HL-60 (cell line): ENCODE results near the gene PCDHB16.
"Not testable (repeated sequence)": the region's sequence is repeated elsewhere in the genome, so short reads cannot be mapped to it uniquely, and the experiment has no call there.

Experiments
- CTCF ChIP-seq: IDR thresholded peaks from one replicate; pipeline ENCODE4 v1.5.1; 2011; ENCODE audit warnings: low read length, control low read depth, inconsistent platforms; ENCODE audit not compliant: insufficient read depth
- POLR2AphosphoS5 ChIP-seq: IDR thresholded peaks from 2 replicates; pipeline ENCODE4 v1.6.1; 2012; ENCODE audit warnings: low read depth
- TF ChIP-seq, protein P1 (sequence below): IDR thresholded peaks from 2 replicates; pipeline ENCODE4 v1.6.1; 2012; ENCODE audit warnings: low read depth; ENCODE audit not compliant: insufficient replicate concordance

- not testable (repeated sequence) for TF ChIP-seq CTCF, POLR2AphosphoS5
- TF ChIP-seq, protein P1, sequence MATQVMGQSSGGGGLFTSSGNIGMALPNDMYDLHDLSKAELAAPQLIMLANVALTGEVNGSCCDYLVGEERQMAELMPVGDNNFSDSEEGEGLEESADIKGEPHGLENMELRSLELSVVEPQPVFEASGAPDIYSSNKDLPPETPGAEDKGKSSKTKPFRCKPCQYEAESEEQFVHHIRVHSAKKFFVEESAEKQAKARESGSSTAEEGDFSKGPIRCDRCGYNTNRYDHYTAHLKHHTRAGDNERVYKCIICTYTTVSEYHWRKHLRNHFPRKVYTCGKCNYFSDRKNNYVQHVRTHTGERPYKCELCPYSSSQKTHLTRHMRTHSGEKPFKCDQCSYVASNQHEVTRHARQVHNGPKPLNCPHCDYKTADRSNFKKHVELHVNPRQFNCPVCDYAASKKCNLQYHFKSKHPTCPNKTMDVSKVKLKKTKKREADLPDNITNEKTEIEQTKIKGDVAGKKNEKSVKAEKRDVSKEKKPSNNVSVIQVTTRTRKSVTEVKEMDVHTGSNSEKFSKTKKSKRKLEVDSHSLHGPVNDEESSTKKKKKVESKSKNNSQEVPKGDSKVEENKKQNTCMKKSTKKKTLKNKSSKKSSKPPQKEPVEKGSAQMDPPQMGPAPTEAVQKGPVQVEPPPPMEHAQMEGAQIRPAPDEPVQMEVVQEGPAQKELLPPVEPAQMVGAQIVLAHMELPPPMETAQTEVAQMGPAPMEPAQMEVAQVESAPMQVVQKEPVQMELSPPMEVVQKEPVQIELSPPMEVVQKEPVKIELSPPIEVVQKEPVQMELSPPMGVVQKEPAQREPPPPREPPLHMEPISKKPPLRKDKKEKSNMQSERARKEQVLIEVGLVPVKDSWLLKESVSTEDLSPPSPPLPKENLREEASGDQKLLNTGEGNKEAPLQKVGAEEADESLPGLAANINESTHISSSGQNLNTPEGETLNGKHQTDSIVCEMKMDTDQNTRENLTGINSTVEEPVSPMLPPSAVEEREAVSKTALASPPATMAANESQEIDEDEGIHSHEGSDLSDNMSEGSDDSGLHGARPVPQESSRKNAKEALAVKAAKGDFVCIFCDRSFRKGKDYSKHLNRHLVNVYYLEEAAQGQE = not testable (repeated sequence)
Measured at GRCh38 chr5:141151632-141152031, 30.6 kb upstream of the PCDHB16 start.
